SU-DHL-6 (cell line): ENCODE measurements around the gene TFE3.

Experiments used
- H2AFZ ChIP-seq: fragments of 200-600 bp; sonication (generic); 2 replicates; pipeline ENCODE4 v1.6.1; 2014; ENCODE audit warnings: low read depth, mild to moderate bottlenecking, moderate library complexity, mixed read lengths, antibody characterized with exemption, low read length; ENCODE audit not compliant: severe bottlenecking
- H3F3A ChIP-seq: fragments of 200-600 bp; shearing (Covaris generic); 2 replicates; pipeline ENCODE4 v1.6.0; 2016; ENCODE audit warnings: antibody characterized with exemption, mild to moderate bottlenecking; ENCODE audit not compliant: insufficient read depth
- H3K27ac ChIP-seq: fragments of 200-600 bp; sonication (generic); 2 replicates; pipeline ENCODE4 v1.5.1; 2016; ENCODE audit warnings: low read depth, mild to moderate bottlenecking, low read length, moderate library complexity, mixed read lengths
- H3K27me3 ChIP-seq: fragments of 200-600 bp; sonication (generic), shearing (Covaris generic); 2 replicates; pipeline ENCODE4 v1.6.0; 2014; ENCODE audit warnings: mild to moderate bottlenecking, low read length
- H3K36me3 ChIP-seq: fragments of 200-600 bp; sonication (generic); 2 replicates; pipeline ENCODE4 v1.6.1; 2014; ENCODE audit warnings: mild to moderate bottlenecking, low read length, mixed read lengths
- H3K4me2 ChIP-seq: fragments of 300-600, 200-600 bp; shearing (Covaris generic), sonication (generic); 2 replicates; pipeline ENCODE4 v1.6.0; 2014; ENCODE audit warnings: low read length, low read depth, mild to moderate bottlenecking; ENCODE audit not compliant: poor library complexity, severe bottlenecking
- H3K4me3 ChIP-seq: fragments of 200-600 bp; sonication (generic); 2 replicates; pipeline ENCODE4 v1.5.1; 2014; ENCODE audit warnings: antibody characterized with exemption, low read length, mild to moderate bottlenecking, mixed read lengths; ENCODE audit not compliant: insufficient read depth, poor library complexity, severe bottlenecking
- H3K79me2 ChIP-seq: fragments of 200-600 bp; sonication (generic); 2 replicates; pipeline ENCODE4 v1.6.1; 2014; ENCODE audit warnings: mild to moderate bottlenecking, low read length, moderate library complexity; ENCODE audit not compliant: insufficient read depth
- H3K9ac ChIP-seq: fragments of 200-600 bp; sonication (generic); 2 replicates; pipeline ENCODE4 v1.7.0; 2014; ENCODE audit warnings: mild to moderate bottlenecking, low read length
- H3K9me2 ChIP-seq: fragments of 200-600 bp; sonication (generic); replicated peaks from 2 replicates; pipeline ENCODE4 v1.6.1; 2014; ENCODE audit warnings: low read length; ENCODE audit not compliant: insufficient read depth
- H3K9me3 ChIP-seq: fragments of 200-600 bp; sonication (generic); 2 replicates; pipeline ENCODE4 v1.6.1; 2014; ENCODE audit warnings: low read length, mixed read lengths; ENCODE audit not compliant: insufficient read depth
- H4K20me1 ChIP-seq: fragments of 200-600 bp; sonication (generic); 2 replicates; pipeline ENCODE4 v1.6.1; 2014; ENCODE audit warnings: low read depth, mild to moderate bottlenecking, antibody characterized with exemption, low read length, moderate library complexity, mixed read lengths
- CTCF ChIP-seq: fragments of 200-600 bp; sonication (generic); IDR thresholded peaks from one replicate; pipeline ENCODE4 v1.5.1; 2017; ENCODE audit warnings: antibody characterized with exemption, mild to moderate bottlenecking, low read length, moderate library complexity; ENCODE audit not compliant: insufficient read depth, poor library complexity, severe bottlenecking
- EZH2phosphoT487 ChIP-seq: fragments of 200-600 bp; sonication (generic), shearing (Covaris generic); conservative IDR thresholded peaks from 2 replicates; pipeline ENCODE4 v1.6.1; 2018; ENCODE audit warnings: mild to moderate bottlenecking, antibody characterized with exemption, low read length, moderate library complexity, mixed read lengths

The TFE3 gene

GRCh38 chrX:49060914-49061313 lies 17.8 kb upstream of the TFE3 start:
- Histone ChIP-seq H3K27me3 (no peaks in the 10 kb centered on the region), H3K36me3 (no peaks in the 10 kb centered on the region), H3K9me2 (no peaks in the 10 kb centered on the region), H3K9ac (no peak overlapping the region), H3K9me3 (no peaks in the 10 kb centered on the region), H3K79me2 (no peaks in the 10 kb centered on the region), H2AFZ (no peak overlapping the region), H3F3A (no peaks in the 10 kb centered on the region), H3K27ac (no peak overlapping the region), H3K4me2 (no peak overlapping the region), H4K20me1 (no peaks in the 10 kb centered on the region), H3K4me3 (no peak overlapping the region)
- TF ChIP-seq EZH2phosphoT487 (no peak), CTCF (no peak)

- no peak overlapping the region for H3K27ac ChIP-seq
- no peak overlapping the region for H3K4me3 ChIP-seq
- H4K20me1 ChIP-seq: no peaks in the 10 kb centered on the region
- H2AFZ ChIP-seq: no peak overlapping the region
- no peak overlapping the region for H3K9ac ChIP-seq
- H3K4me2 ChIP-seq: no peak overlapping the region
- TF ChIP-seq CTCF (no peak), EZH2phosphoT487 (no peak)
- no peaks in the 10 kb centered on the region for H3K9me3 ChIP-seq
- H3K36me3 ChIP-seq: no peaks in the 10 kb centered on the region
- no peaks in the 10 kb centered on the region for H3K79me2 ChIP-seq
- H3F3A ChIP-seq: no peaks in the 10 kb centered on the region
- no peaks in the 10 kb centered on the region for H3K27me3 ChIP-seq
- no peaks in the 10 kb centered on the region for H3K9me2 ChIP-seq
These were observed 16.5 kb upstream of the TFE3 start for GRCh38 chrX:49059681-49060085.

- no peaks in the 10 kb centered on the region for H3F3A ChIP-seq
- no peak overlapping the region for H3K4me3 ChIP-seq
- no peak overlapping the region for H3K27ac ChIP-seq
- H2AFZ ChIP-seq: no peak overlapping the region
- H3K79me2 ChIP-seq: no peaks in the 10 kb centered on the region
- H4K20me1 ChIP-seq: no peaks in the 10 kb centered on the region
- TF ChIP-seq CTCF (no peak), EZH2phosphoT487 (no peak)
- no peak overlapping the region for H3K4me2 ChIP-seq
- no peaks in the 10 kb centered on the region for H3K36me3 ChIP-seq
- no peaks in the 10 kb centered on the region for H3K9me3 ChIP-seq
- H3K9me2 ChIP-seq: no peaks in the 10 kb centered on the region
- no peaks in the 10 kb centered on the region for H3K27me3 ChIP-seq
- H3K9ac ChIP-seq: no peak overlapping the region
These were observed 16.0 kb upstream of the TFE3 start for GRCh38 chrX:49059201-49059600.
